Measurements from ENCODE around the gene CORO2B.

CORO2B gene

DNA sequence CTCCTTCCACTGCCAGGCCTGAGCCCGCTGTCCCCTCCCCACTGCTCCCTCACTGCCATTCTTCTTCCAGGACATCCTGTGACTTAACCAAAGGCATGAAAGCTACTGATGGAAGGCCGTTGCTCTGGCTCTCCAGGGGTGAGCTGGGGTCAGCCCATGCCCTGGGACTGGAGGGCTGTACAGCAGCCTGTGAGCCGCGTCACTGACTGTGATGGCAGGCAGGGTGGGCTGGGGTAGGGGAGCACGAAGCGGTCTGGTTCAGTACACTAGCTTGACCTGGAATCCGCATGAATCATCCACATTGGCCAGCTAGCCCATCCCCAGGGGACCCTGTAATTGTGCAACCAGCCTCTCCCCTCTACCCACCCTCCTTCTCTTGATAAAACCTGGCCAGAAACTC, 30.8 kb downstream of the CORO2B start:
- DNase-seq (ENCODE audit: low read depth) = peak; percentile 35

DNA sequence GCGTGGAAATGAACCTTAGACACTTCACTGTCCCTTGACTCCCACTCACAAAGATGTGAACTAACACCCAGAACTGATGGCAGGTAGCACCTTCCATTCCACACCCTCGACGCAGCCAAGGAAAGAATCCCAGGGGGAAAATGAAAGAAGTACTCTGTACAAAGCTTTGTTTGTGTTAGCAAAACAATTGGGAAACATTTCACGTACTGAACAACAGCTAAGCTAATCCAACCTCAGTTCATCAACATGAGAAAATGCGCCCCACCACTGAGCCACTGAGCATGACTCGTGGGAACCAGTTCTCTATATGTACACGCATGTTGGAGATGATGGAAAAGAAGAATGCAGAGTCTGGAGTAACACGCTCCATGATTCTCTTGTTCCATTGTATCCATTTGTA, 32.0 kb downstream of the CORO2B start:
- DNase-seq (ENCODE audit: low read depth) = peak; percentile 49

DNA sequence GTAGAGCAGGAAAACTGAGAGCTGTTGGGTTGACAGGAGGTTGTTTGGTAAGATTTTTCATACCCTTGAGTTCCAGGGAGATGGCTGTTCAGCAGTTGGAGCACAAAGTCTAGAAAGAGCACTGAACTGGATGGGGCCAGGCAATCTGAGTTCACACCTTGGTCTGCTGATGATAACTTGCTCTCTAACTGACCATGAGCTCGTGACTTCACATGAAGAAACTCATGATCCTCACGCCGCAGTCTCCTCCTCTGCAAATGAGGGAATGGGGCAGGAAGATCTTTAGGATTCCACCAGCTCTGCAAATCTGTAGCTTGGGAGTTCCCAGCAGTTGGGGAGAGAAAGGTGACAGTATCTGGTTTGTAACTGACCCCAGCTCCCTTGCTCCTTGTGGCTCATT, 33.7 kb downstream of the CORO2B start:
- DNase-seq (ENCODE audit: low read depth) = no peak

DNA sequence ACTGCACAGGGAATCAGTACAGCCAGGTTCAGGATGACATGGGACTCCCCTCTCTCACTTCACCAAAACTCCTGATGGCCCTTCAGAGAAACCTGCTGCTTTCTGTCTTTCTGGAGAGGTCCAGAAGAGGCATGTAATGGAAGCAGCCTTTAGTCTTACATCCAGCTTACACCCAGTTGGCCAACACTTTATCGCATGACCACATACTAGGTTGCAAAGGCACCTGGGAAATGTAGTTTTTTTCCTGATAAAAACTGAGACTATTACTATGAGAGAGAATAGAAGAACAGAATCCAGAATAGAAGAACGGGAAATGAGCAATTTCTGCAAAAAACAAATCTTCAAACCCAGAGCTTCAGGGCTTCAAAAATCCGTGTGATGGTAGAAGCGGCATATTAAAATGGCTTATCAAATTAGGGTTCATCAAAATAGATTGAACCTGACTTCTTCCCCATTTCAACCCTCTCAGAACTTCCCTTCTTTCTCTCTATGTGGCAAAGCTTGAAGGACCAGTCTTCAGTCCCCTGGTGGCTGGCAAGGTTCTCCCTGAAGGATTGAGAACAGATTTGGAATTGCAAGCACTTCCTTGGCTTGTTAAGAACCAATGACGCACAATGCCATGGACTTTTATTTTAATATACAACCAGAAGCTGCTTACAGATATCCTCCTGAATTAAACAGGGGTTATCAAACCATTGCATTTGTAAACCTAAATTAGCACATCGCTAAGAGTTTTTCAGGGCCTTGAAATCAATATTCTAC, 34.4 kb downstream of the CORO2B start:
- peak; percentile 56 for DNase-seq (ENCODE audit: low read depth)

DNA sequence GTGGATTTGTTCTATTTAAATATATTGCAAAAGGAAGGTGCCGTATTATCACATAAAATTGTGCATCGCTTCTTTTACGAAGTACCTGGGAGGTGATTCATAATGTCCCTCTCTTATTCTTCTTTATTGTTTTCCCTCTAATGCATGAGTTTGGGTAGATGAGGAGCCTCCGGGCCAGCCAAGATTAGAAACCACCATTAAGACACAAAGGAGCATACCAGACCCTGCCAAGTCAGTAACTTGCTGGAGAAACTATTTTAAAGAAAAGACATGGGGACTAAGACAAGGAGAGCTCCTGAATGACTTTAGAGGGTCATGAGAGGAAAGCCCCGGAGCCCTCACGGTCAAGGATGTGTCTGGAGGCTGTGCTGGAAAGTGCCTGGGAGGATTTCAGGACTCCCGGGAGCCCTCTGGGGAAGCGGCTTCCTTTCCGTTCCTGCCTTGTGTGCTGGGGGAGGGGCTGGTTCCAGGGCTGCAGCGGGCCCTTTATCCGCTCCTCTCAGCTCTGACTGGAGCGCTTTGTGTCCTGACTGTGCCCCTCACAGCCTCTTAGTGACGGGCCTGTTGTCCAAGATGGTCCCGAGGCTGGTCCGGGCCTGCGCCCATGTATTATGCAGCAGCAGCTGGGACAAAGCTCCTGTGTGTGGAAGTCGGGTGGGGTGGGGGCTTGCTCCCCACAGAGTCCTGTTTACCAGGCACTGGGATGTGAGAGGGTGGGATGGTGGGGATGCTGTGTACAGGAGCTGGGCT, 35.7 kb downstream of the CORO2B start:
- no peak for DNase-seq (ENCODE audit: low read depth)

DNA sequence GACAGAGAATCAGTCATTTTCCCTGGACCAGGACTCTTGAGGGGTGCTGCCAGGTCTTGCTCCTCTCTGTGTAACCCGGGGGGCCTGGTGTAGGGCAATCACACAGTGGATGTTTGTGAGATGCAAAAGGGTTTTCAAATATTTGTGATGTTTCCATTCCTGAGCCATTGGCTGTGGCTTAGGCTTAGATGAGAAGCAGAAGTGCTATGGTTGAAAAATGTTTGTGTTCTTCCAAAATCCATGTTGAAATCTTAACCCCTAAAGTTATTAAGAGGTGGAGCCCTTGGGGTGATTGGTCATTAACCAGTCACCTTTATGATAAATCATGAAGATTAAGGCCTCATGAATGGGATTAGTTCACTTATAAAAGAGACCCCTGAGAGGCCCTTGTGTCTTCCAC, 36.5 kb downstream of the CORO2B start:
- no peak for DNase-seq (ENCODE audit: low read depth)

DNA sequence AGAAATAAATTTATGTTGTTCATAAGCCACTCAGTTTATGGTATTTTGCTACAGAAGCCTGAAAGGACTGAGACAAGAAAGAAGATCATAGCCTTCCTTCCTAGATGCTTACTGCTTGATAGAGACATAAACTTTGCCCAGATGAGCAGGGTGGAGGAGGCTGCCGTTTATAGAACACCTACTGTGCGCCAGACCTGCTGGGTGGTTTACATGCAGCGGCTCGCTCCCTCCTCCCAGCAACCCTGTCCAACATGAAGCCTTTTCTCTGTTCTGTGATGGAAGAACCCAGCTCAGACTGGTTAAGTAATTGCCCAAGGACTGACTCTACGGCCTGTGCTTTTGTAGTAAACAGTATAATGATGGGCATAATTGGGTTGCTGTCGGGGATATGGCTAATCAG, 37.0 kb downstream of the CORO2B start:
- DNase-seq (ENCODE audit: low read depth) = no peak

DNA sequence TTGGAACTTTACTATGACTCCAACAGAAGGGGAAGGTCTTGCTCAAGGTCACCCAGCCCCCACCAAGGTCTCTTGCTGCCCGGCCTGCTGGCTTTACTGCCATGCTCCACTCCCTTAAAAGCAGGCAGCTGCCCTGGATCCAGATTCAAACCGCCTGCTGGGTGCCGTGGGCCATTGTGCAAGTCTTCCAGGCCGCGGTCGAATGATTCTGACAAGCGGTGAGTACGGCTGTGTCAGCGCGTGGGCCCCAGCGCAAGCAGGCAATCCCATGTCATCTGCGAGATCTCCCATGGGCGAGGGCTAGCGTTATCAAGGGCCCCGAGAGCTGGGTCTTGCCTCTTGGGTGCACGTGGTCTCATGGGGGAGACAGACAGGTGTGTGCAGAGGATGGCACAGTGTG, 37.6 kb downstream of the CORO2B start:
- no peak for DNase-seq (ENCODE audit: low read depth)

DNA sequence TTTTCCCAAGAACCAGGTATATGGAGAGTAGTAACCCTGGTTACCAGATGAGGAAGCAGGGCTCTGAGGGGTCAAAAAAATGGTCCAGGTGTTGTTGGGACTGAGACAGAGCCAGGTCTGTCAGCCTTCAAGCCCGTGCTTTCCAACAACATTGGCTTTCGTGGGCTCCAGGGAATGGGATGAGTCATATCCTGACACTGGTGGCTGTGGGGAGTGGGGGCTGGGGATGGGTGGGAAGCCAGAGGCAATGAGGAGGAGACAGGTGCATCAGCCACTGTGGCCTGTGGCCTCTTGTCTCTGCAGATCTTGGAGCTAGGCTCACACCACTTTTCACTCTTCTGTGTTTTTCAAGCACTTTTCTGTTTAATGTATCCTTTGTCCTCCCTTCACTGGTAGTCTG, 38.2 kb downstream of the CORO2B start:
- DNase-seq (ENCODE audit: low read depth) = no peak

DNA sequence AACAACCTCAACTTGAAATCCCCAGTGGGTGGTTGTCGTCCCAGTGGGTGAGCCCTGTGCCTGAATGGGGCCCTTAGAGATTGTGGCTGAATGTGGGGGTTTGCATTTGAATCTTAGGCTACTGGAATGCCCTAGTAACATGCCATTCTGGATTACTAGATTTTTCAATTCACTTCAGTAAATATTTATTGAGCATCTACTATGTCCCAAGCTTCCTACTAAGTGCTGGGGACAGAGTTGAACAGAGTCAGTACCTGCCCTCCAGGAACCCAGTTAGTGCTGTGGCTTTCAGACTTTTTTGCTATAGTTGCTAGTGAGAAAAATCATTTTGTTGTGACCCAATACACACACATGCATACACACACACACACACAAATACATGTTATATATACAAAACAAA, 39.0 kb downstream of the CORO2B start:
- no peak for DNase-seq (ENCODE audit: low read depth)

DNA sequence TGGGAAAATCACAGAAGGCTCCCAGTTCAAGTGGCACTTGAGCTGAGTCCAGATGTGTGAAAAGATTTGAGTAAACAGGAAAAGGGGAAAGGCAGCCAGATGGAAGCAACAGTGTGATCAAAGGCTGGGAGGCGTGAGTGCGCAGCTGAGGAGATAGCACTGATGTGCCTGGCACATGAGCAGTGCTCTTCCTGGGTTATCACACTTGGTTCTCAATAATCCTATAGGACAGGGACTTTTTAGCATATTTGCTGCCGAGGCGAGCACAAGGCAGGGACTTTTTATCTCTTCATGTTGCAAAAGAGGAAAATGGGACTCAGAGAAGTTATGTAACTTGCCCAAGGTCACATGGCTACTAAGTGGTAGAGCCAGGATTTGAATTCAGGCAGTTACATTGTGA, 39.6 kb downstream of the CORO2B start:
- peak; percentile 58 for DNase-seq (ENCODE audit: low read depth)

DNA sequence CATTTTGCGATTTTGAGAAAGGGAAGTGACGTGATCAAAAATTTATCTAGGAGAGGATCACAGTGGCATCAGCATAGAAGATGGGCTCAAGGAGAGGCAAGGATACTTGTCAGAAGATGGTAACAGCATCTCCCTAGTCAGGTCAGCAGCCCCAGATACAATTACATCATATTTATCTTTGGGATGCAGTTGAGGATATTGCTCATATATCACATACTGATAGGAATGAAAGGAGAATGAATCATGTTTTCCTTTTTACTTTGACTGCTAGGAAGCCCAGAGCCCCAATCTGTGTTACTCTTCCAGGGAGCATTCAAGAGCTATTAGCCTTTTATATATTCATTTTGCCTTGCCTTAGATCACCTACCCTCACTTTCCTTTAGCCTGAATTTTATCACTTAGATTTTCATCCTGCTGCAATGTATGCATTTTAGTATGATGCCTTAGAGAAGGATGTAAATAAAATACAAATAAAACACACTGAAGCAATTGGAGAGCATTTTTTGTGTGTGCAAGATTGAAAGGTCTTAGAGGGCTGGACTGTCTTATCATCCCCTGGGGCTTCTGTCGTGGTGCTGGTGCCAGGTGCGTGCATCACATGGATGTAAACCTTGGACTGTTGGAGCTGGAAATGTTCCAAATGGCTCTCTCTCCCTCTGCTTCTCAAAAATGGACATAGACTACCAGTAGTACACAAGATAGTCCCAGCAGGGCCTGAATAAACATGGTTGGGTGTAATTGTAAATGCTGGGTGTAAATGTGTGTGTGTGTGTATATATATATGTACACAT, 40.3 kb downstream of the CORO2B start:
- no peak for DNase-seq (ENCODE audit: low read depth)

DNA sequence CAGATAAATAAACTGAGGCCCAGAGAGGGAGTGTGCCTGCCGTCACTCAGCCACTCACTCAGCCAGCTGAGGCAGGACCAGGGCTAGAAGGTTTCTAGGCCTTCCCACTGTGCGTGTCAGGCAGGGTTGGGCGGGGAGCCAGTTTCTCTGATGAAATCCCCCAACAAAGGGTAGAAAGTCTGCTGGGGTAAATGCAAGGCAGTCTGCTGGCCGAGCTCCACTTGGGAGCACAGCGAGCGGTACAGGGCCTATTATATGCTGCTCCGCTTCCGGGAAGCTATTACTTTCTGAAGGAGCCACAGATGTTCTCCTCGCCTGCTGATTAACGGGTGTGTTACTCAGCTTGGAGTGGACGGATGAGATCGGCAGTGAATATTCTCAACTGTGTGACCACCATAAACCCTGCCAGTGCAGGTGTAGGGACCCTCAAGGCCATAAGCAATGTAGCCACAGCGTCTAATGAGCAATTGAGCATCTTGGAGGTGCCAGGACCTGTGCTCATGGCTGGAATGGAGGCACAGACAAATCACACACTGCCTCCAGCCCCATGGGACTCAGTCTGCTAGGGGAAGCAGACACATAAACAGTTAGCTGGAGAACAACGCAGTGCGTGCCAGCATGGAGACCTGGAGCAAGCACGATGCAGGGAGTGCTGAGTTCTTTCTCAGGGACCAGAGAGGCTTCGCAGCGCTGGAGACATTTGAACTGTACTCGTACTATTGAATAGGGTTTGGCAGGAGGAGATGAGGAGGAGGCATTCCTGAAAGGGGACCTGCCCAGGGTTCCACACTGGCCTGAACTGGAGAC, 42.1 kb downstream of the CORO2B start:
- peak; percentile 95 for DNase-seq (ENCODE audit: low read depth)

DNA sequence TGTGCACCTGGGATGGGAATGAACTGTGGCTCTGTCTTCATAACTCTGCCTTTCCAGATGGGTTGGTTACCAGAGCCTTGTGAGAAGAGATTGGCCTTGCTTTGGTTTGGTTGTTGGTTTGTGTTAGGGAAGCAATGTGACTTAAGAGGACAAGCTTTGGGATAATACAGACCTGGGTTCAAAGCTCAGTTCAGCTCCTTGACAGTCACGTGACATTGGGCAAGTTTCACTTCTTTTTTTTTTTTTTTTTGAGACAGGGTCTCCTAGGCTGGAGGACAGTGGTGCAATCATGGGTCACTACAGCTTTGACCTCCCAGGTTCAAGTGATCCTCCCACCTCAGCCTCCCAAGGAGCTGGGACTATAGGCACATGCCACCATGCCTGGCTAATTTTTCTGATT, 42.7 kb downstream of the CORO2B start:
- DNase-seq (ENCODE audit: low read depth) = no peak

DNA sequence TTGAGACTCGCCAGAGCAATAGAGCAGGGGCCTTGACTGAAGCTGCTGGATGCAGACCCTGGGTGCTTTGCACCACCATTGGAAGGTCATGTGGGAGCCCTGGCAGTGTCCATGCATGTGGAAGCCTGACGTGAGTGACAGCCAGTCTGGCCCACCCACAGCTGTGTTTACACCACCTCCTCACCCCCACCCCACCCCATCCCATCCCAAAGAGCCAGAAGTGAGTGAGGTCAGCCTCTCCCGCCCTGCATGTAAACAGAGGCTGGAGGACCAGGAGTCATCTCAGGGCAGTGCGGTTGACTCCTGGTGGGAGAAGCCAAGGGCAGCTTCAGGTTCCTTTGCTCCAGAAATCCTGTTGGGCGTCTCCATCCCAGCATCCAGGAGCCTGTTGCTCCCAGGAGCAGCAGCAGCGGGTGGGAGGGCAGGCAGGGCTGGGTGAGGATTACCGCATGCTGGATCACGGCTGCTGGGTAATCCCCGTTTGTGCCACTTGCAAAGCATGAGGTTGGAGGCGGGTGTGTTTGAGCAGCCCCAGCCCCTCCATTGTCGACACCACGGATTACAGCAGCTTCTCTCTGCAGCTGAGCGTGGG, 44.6 kb downstream of the CORO2B start:
- DNase-seq (ENCODE audit: low read depth) = peak; percentile 57

DNA sequence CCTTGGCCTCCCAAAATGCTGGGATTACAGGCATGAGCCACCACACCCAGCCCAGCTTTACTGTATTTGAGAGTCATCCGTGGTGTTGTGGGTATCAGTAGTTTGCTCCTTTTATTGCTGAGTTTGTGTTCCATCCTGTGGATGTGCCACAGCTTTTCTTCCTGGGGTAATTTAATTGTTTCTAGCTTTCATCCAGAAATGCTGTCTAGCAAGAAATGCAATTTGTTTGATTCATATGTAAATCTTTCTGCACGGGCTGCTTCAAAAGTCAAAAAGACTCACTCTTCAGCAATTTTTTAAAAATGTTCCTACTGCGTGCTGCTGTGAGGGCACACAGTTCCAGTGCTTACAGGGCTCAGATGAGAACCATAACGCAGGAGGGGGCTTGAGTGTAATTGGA, 47.1 kb downstream of the CORO2B start:
- DNase-seq (ENCODE audit: low read depth) = no peak

DNA sequence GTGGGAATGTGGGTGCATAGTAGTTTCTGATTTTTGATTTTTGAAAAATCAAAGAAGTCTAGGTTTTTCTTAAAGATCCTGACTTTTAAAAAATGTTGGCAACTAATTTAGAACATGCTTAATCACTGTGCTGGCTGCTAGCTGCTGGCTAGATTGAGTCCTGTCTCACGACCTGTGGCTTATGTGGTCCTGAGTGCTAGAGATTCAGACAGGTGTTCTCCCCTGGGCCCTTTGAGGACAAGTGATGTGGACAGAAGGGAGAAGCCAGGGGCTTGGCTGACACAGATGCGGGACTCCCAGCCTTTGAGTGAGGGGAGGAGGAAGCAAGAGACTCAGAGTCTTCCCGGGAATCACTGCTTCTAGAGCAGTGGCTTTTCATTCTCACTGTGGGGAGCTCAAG, 47.5 kb downstream of the CORO2B start:
- no peak for DNase-seq (ENCODE audit: low read depth)

DNA sequence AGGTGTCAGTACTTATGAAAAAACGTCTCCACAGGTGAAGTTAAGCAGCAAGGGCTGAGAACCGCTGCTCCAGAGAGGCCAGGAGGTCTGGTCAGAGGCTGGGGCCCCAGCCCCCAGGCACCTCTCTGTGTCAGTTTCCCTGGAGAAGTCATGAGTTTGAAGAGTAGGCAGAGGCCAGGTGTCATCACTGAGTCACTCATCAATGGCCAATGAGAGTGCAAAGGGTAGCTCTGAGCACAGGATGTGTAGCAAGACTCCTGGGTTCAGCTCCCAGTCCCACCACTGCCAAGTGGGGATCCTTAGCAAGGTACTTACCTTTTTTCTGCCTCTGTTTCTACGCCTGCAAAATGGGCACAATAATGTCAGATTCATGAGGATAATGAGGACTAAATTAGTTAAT, 47.9 kb downstream of the CORO2B start:
- no peak for DNase-seq (ENCODE audit: low read depth)

DNA sequence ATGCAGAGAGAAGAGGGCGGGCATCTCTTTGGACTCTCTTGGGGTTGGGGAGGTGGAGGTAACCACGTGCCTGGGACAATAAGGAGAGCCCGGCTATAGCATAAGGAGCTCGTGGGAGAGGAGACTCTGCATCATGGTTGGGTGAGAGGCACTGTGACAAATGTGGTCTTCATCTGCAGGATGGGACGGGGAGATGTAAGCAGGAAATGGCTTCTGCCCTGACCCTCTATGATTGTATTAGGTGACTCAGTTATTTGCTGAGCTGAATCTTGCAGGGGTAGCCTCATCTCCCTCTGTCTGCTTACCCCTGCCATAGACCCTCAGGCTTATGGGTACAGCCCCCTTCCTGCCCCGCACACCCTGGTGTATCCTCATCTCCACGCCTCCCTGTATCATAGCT, 48.7 kb downstream of the CORO2B start:
- no peak for DNase-seq (ENCODE audit: low read depth)

DNA sequence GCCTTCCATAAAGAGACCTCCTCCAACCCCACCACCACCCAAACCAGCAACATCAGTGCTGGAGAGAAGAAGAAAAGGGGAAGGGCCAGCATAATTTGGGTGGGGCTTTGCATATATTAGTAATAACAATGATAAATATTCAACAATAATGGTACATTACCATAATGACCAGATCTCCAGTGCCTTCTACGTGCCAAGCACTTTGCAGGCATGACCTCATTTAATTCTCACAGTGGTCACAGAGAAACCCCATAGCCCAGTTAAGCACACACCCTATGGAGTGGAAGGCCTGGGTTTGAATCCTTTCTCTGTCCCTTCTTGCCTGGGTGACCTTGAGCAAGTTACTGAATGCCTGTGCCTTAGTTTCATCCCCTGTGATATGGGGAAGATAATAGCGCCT, 49.2 kb downstream of the CORO2B start:
- DNase-seq (ENCODE audit: low read depth) = no peak

DNA sequence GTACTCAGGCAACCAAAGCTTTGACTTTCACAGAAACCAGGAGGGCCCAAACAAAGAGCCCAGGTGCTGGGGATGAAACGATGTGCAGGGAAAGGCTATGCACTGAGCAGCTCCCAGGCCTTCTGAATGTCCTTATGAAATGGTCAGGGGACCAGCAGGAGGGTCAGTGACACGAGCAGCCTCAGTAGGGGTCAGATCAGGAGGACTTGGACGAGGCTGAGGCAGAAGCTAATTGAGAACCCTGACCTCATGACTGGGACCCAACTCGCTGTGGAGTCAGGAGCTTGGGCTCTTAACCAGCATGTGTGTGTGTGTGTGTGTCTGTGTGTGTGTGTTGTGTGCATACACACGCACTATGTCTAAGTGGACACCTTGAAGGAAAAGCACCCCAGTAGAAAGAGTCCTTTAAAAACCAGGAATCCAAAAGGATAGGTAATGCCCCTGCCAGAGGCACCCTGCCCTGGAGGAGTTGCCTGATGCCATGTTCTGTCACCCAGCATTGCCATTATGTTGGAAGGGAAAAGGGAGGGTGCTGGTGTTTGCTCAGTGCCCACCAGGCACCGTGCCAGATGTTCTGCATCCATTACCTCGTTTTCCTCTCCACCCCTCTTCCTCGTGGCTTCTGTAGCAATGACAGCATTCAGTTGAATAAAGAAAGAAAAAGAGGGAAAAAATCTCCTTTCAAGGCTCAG, 50.9 kb downstream of the CORO2B start:
- no peak for DNase-seq (ENCODE audit: low read depth)

All from amniotic epithelial cell (primary cell).